Measurements from ENCODE around the gene ATP6V0B. TPM values are rescaled to one million over a fixed set of nuclear protein-coding genes. Genes with fewer than 3 reads are reported as not detected.

The ATP6V0B gene
- total and polyA plus RNA-seq, 2 donors (not counting 3 experiments of a cell fraction or from before 2014, with no cell fraction given): 110 to 325 TPM

DNA sequence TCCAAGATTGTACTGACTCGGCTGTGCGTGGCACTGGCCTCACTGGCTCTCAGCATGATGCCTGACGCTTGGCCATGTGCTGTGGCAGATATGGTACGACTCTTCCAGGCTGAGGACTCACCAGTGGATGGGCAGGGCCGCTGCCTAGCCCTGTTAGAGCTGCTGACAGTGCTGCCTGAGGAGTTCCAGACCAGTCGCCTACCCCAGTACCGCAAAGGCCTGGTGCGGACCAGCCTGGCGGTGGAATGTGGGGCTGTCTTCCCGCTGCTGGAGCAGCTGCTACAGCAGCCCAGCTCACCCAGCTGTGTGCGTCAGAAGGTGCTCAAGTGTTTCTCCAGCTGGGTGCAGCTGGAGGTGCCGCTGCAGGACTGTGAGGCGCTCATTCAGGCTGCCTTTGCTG is 25.1 kb upstream of the ATP6V0B start:
- Histone ChIP-seq H3K4me3 (replicated peaks in 1 of 3; ENCODE audit: insufficient read depth in 1 of 3, low read depth in 1 of 3, low read length in 3 of 3) (no peak overlapping the region), H3K4me1 (ENCODE audit: control insufficient read depth, extremely low read depth, insufficient read depth, low read length) (peaks cover 20% of the 10 kb centered on the region), H3K27me3 (ENCODE audit: control insufficient read depth in 2 of 2, insufficient read depth in 2 of 2, low read length in 2 of 2) (no peaks in the 10 kb centered on the region), H3K9me1 (replicated peaks; ENCODE audit: control insufficient read depth, extremely low read depth, insufficient read depth, low read length) (no peaks in the 10 kb centered on the region), H3K9me3 (replicated peaks; ENCODE audit: control insufficient read depth, insufficient read depth, low read length) (no peaks in the 10 kb centered on the region), H2AFZ (ENCODE audit: low read depth, low read length) (no peak overlapping the region), H3K27ac (ENCODE audit: insufficient read depth, low read depth, low read length) (no peak overlapping the region), H3K36me3 (ENCODE audit: control insufficient read depth in 2 of 2, extremely low read depth in 1 of 2, insufficient read depth in 2 of 2, low read length in 2 of 2) (peaks cover 0 to 4% of the 10 kb centered on the region in 2 experiments), H3K4me2 (ENCODE audit: insufficient read depth, low read length) (no peak overlapping the region), H3K79me2 (ENCODE audit: control insufficient read depth, insufficient read depth, low read length) (peaks cover 5% of the 10 kb centered on the region), H4K20me1 (replicated peaks; ENCODE audit: control insufficient read depth, extremely low read depth, insufficient read depth, low read length) (no peaks in the 10 kb centered on the region), H3K9ac (replicated peaks; ENCODE audit: extremely low read depth, insufficient read depth, low read length) (no peak overlapping the region)
- ChIA-PET POLR2A (no interaction called here), CTCF (interaction anchor here (6.9 kb wide), 1 partner anchor 185 kb away, joined by 69 read pairs; no protein-coding TSS in a partner anchor)
- TF ChIP-seq GATA2 (IDR thresholded peaks at IDR 0.05; ENCODE audit: insufficient read depth, insufficient read length, low read depth, low read length) (no peak), POLR2AphosphoS5 (IDR thresholded peaks at IDR 0.05; ENCODE audit: insufficient read depth, low read depth, low read length) (no peak), JUN (IDR thresholded peaks at IDR 0.05; ENCODE audit: borderline replicate concordance, insufficient read depth, insufficient read length, low read depth) (no peak), FOS (IDR thresholded peaks at IDR 0.05; ENCODE audit: borderline replicate concordance, insufficient read depth, low read length) (no peak), EZH2 (IDR thresholded peaks at IDR 0.05; ENCODE audit: borderline replicate concordance, low read depth, low read length, severe bottlenecking) (no peak), POLR2A (IDR thresholded peaks at IDR 0.05; ENCODE audit: low read depth, low read length) (no peak), MYC (IDR thresholded peaks at IDR 0.05; ENCODE audit: low read depth, low read length) (no peak)
- TF ChIP-seq, protein P1, sequence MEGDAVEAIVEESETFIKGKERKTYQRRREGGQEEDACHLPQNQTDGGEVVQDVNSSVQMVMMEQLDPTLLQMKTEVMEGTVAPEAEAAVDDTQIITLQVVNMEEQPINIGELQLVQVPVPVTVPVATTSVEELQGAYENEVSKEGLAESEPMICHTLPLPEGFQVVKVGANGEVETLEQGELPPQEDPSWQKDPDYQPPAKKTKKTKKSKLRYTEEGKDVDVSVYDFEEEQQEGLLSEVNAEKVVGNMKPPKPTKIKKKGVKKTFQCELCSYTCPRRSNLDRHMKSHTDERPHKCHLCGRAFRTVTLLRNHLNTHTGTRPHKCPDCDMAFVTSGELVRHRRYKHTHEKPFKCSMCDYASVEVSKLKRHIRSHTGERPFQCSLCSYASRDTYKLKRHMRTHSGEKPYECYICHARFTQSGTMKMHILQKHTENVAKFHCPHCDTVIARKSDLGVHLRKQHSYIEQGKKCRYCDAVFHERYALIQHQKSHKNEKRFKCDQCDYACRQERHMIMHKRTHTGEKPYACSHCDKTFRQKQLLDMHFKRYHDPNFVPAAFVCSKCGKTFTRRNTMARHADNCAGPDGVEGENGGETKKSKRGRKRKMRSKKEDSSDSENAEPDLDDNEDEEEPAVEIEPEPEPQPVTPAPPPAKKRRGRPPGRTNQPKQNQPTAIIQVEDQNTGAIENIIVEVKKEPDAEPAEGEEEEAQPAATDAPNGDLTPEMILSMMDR (IDR thresholded peaks at IDR 0.05; ENCODE audit: extremely low read depth in 1 of 2, insufficient read depth in 1 of 2, low read depth in 1 of 2, low read length in 2 of 2): no peak
- TF ChIP-seq, protein P2, sequence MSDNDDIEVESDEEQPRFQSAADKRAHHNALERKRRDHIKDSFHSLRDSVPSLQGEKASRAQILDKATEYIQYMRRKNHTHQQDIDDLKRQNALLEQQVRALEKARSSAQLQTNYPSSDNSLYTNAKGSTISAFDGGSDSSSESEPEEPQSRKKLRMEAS (IDR thresholded peaks at IDR 0.05; ENCODE audit: insufficient read depth, insufficient read length): no peak
- FAIRE-seq: no peak
- intact Hi-C loops (cut with micrococcal nuclease): loop anchor here (5.0 kb wide), 1 partner anchor 98 kb away; no protein-coding TSS in a partner anchor
- BruUV-seq (replicated peaks): no TSS peak
- dilution Hi-C loops (cut with MboI; ENCODE audit: extremely low pct_ligation_motif_present, low sequenced_read_pairs): loop anchor here (25.0 kb wide), 1 partner anchor 187 kb away; no protein-coding TSS in a partner anchor
- no peak for DNase-seq (ENCODE audit: low read depth, low spot score)
